Neuron (in vitro differentiated cells): ENCODE data around the gene CPOX.

Experiments used
- H2AFZ ChIP-seq: one replicate; pipeline ENCODE4 v1.6.1; 2013; ENCODE audit warnings: low read depth, mild to moderate bottlenecking, inconsistent platforms, low read length, moderate library complexity
- H3K27me3 ChIP-seq: one replicate; pipeline ENCODE4 v1.6.1; 2013; ENCODE audit warnings: low read length; ENCODE audit not compliant: insufficient read depth
- H3K36me3 ChIP-seq: one replicate; pipeline ENCODE4 v1.6.1; 2013; ENCODE audit warnings: low read length; ENCODE audit not compliant: insufficient read depth
- H3K4me1 ChIP-seq: one replicate; pipeline ENCODE4 v1.6.1; 2013; ENCODE audit warnings: low read length; ENCODE audit not compliant: insufficient read depth
- H3K4me3 ChIP-seq: 2 replicates; pipeline ENCODE4 v1.5.1; 2013; ENCODE audit warnings: mild to moderate bottlenecking, low read length, moderate library complexity
- H3K9me3 ChIP-seq: one replicate; pipeline ENCODE4 v1.6.1; 2013; ENCODE audit warnings: low read length

The CPOX gene

GRCh38 chr3:98553021-98553563 is 40.3 kb downstream of the CPOX start:
- H2AFZ ChIP-seq: no peak overlapping the region
- H3K4me1 ChIP-seq: no peaks in the 10 kb centered on the region
- H3K36me3 ChIP-seq: no peaks in the 10 kb centered on the region
- H3K27me3 ChIP-seq: peaks cover 3% of the 10 kb centered on the region
- H3K4me3 ChIP-seq: no peak overlapping the region
- no peaks in the 10 kb centered on the region for H3K9me3 ChIP-seq

DNA sequence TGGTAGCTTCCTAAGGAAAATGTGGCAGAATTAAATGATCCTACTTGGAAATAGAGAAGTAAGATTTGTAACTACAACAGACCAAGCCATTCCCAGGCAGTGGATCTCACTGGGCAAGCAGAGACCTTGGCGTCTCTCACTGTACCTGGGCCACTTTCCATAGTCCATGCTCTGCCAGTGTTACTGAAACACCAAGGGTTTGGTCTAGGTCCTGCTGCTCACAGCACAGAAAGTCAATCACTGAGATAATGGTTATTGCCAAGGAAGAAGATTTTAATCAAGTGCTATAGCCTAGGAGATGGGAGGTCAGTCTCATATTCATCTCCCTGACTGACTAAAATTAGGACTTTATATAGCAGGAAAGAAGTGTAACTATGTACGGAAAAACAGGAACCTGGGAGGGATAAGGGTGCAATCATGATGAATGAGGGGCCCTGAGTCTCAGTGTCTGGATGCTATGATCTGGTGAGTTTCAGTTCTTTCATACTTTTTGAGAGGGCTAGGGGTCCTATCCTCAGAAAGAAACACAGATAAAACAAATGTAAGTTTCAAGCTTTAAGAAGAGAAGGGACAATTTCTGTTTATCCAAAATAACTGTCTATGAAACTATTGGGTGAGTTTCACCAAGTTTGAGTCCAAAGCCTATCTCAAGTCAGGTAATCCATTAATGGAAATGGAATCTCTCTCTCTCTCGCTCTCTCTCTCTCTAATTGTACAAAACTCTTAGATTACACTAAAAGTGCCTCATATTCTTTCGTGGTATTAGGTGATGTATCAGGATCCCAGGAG is 41.0 kb downstream of the CPOX start:
- Histone ChIP-seq H3K4me3 (no peak overlapping the region), H2AFZ (no peak overlapping the region), H3K36me3 (no peaks in the 10 kb centered on the region), H3K4me1 (no peaks in the 10 kb centered on the region), H3K27me3 (peaks cover 2% of the 10 kb centered on the region), H3K9me3 (no peaks in the 10 kb centered on the region)

DNA sequence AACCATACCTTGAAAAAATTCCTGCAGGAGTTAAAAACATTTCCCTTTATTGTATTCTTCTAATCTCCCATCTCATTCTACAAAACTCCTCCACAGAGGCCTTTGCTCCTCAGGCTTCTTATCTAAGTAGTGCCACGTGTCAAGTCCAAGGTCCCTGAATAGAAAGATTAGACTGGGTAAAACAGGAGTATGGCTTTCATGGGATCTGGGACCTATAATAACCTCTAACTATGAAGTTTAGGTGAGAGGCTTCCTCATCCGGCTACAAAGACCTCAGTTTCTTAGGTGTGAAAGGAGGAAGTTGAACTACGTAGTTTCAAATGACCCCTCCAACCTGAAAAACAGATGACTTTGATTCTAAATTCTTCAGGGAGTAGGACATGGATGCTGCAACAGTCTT is 41.7 kb downstream of the CPOX start:
- Histone ChIP-seq H3K36me3 (no peaks in the 10 kb centered on the region), H3K27me3 (no peaks in the 10 kb centered on the region), H3K4me3 (no peak overlapping the region), H3K9me3 (no peaks in the 10 kb centered on the region), H2AFZ (no peak overlapping the region), H3K4me1 (no peaks in the 10 kb centered on the region)

- H3K4me1 ChIP-seq: no peaks in the 10 kb centered on the region
- no peaks in the 10 kb centered on the region for H3K36me3 ChIP-seq
- no peak overlapping the region for H2AFZ ChIP-seq
- no peaks in the 10 kb centered on the region for H3K27me3 ChIP-seq
- no peak overlapping the region for H3K4me3 ChIP-seq
- H3K9me3 ChIP-seq: no peaks in the 10 kb centered on the region
Measured at GRCh38 chr3:98551236-98551635, 42.2 kb downstream of the CPOX start.

GRCh38 chr3:98550833-98551232 is 42.6 kb downstream of the CPOX start:
- Histone ChIP-seq H3K4me3 (no peak overlapping the region), H3K36me3 (no peaks in the 10 kb centered on the region), H3K4me1 (no peaks in the 10 kb centered on the region), H3K27me3 (no peaks in the 10 kb centered on the region), H2AFZ (no peak overlapping the region), H3K9me3 (no peaks in the 10 kb centered on the region)

DNA sequence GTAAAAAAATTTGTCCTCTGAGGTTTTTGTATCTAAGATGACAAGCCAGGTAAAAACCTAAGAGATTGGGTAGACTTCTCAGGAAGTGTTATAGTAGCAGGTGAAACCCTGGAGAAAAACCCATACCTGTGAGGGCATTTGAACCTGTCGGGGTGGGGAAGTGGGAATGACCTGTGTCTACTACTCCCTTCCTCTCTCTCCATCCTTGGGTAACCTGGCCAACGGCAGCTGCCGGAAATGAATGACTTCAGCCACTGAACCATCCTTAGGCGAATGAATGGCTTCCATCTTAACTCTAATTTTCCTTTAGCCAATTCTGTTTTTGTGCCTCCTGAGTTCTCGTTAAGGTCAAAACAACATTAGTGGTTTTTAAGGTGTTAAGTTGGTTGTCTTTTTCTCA is 44.9 kb downstream of the CPOX start:
- no peaks in the 10 kb centered on the region for H3K36me3 ChIP-seq
- no peaks in the 10 kb centered on the region for H3K27me3 ChIP-seq
- H3K9me3 ChIP-seq: no peaks in the 10 kb centered on the region
- H2AFZ ChIP-seq: no peak overlapping the region
- H3K4me3 ChIP-seq: no peak overlapping the region
- no peaks in the 10 kb centered on the region for H3K4me1 ChIP-seq

- Histone ChIP-seq H3K36me3 (no peaks in the 10 kb centered on the region), H3K9me3 (no peaks in the 10 kb centered on the region), H3K4me1 (no peaks in the 10 kb centered on the region), H2AFZ (no peak overlapping the region), H3K4me3 (no peak overlapping the region), H3K27me3 (no peaks in the 10 kb centered on the region)
Measured at GRCh38 chr3:98545940-98546339, 47.5 kb downstream of the CPOX start.

DNA sequence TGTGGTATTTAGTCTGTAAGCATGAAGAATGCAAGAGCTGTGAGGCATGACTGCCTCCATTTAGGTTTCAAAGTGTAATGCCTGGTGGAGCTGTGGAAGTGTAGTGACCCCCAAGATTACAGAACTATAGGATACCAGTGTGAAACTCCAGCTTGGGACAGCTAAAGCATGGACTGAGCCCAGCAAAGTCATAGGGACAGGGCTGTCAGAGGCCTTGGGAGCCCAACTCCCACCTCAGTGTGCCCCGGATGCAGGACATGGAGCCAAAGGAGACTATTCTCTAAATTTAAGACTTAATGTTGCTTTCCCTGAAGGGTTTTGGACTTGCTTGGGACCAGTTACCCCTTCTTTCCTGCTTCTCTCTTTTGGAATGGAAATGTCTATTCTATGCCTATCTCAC is 50.8 kb downstream of the CPOX start:
- no peak overlapping the region for H3K4me3 ChIP-seq
- H2AFZ ChIP-seq: no peak overlapping the region
- no peaks in the 10 kb centered on the region for H3K36me3 ChIP-seq
- H3K9me3 ChIP-seq: no peaks in the 10 kb centered on the region
- H3K27me3 ChIP-seq: no peaks in the 10 kb centered on the region
- H3K4me1 ChIP-seq: no peaks in the 10 kb centered on the region

DNA sequence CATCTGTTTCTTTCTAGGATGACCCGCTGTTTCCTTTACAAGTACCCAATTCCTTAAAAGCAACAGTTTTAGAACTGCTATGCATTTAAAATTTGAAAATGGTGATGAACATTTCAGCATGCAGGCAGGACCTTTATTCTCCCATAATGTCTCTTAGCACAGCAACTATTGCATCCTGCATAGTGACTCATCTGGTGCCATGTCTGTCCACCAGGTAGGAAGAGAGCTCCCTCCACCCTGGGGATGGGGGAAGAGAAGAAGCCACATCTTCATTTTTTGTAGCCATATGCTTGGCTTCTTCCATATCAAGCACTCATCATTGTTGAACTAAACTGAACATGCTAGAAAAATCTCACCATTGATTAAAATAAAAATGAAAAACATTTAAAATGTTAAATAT is 51.7 kb downstream of the CPOX start:
- no peaks in the 10 kb centered on the region for H3K9me3 ChIP-seq
- no peak overlapping the region for H2AFZ ChIP-seq
- H3K4me3 ChIP-seq: no peak overlapping the region
- no peaks in the 10 kb centered on the region for H3K27me3 ChIP-seq
- H3K36me3 ChIP-seq: no peaks in the 10 kb centered on the region
- H3K4me1 ChIP-seq: no peaks in the 10 kb centered on the region

DNA sequence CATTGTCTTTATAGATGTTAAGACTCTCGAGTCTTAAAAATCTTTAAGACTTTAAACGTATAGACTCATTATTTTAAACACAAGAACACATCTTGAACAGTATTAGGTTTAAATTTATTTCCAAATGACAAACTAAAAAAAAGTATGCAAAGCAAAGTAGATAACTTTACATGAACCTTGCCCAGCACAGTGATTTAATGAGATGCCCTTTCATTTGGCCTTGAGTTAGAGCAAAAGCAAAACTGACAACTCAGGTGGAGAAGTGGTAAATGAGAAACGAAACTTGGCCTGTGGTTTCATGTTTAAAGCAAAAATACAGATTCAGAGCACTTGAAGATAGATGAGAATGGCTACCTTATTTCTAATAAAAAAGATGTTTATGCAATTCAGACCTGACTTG is 53.1 kb downstream of the CPOX start:
- Histone ChIP-seq H3K4me3 (no peak overlapping the region), H3K36me3 (no peaks in the 10 kb centered on the region), H3K27me3 (no peaks in the 10 kb centered on the region), H3K9me3 (no peaks in the 10 kb centered on the region), H3K4me1 (no peaks in the 10 kb centered on the region), H2AFZ (no peak overlapping the region)

DNA sequence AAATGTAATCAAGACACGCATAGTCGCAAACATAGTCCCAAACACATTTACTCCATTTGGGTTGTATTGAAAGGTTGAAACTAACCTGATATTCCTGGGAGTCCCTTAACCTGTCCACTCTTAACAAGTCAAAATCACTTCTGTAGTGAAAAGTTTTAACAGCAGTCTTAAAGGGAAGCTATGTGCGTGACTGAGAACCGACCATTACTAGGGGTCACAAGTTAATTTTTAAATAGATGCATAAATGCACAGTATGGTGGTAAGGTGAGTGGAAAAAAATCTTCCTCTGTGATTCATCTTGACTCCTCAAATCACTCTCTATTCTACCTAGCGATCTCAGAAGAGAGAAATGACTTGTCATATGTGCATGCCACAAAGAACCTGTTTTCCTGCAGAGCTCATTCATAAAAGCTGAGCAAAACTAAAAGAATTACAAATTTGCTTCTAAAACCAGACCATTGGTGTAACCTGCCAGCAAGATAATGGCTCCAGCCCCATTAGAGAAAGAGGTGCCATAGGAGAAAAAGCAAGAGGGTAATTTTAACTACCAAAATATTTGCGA is 56.9 kb downstream of the CPOX start:
- H3K4me1 ChIP-seq: no peaks in the 10 kb centered on the region
- H3K36me3 ChIP-seq: no peaks in the 10 kb centered on the region
- H3K9me3 ChIP-seq: no peaks in the 10 kb centered on the region
- H3K27me3 ChIP-seq: no peaks in the 10 kb centered on the region
- no peak overlapping the region for H3K4me3 ChIP-seq
- H2AFZ ChIP-seq: no peak overlapping the region

GRCh38 chr3:98534734-98535133 is 58.7 kb downstream of the CPOX start:
- H3K27me3 ChIP-seq: no peaks in the 10 kb centered on the region
- no peaks in the 10 kb centered on the region for H3K4me1 ChIP-seq
- no peaks in the 10 kb centered on the region for H3K36me3 ChIP-seq
- no peak overlapping the region for H3K4me3 ChIP-seq
- H2AFZ ChIP-seq: no peak overlapping the region
- no peaks in the 10 kb centered on the region for H3K9me3 ChIP-seq

GRCh38 chr3:98534168-98534567 is 59.2 kb downstream of the CPOX start:
- H3K9me3 ChIP-seq: no peaks in the 10 kb centered on the region
- no peak overlapping the region for H2AFZ ChIP-seq
- H3K4me3 ChIP-seq: no peak overlapping the region
- no peaks in the 10 kb centered on the region for H3K27me3 ChIP-seq
- H3K36me3 ChIP-seq: no peaks in the 10 kb centered on the region
- no peaks in the 10 kb centered on the region for H3K4me1 ChIP-seq
